Forelimb muscle (tissue), 1 donor: Measurements from ENCODE around the gene DCAF6. TPM values are rescaled to one million over a fixed set of nuclear protein-coding genes. Genes with fewer than 3 reads are reported as not detected.
"Not testable (repeated sequence)": the region's sequence is repeated elsewhere in the genome, so short reads cannot be mapped to it uniquely, and the experiment has no call there.

Experiments used
- DNase-seq: peaks from one replicate; pipeline ENCODE4 v3.0.0-alpha.2; 2013; ENCODE audit warnings: low read depth
- polyA plus RNA-seq: library from polyadenylated mRNA; unstranded; fragments of 120-200 nt; gene quantifications from one replicate; pipeline ENCODE4 v1.2.1, GENCODE V29; 2013; ENCODE audit not compliant: insufficient read length

The DCAF6 gene, protein sequence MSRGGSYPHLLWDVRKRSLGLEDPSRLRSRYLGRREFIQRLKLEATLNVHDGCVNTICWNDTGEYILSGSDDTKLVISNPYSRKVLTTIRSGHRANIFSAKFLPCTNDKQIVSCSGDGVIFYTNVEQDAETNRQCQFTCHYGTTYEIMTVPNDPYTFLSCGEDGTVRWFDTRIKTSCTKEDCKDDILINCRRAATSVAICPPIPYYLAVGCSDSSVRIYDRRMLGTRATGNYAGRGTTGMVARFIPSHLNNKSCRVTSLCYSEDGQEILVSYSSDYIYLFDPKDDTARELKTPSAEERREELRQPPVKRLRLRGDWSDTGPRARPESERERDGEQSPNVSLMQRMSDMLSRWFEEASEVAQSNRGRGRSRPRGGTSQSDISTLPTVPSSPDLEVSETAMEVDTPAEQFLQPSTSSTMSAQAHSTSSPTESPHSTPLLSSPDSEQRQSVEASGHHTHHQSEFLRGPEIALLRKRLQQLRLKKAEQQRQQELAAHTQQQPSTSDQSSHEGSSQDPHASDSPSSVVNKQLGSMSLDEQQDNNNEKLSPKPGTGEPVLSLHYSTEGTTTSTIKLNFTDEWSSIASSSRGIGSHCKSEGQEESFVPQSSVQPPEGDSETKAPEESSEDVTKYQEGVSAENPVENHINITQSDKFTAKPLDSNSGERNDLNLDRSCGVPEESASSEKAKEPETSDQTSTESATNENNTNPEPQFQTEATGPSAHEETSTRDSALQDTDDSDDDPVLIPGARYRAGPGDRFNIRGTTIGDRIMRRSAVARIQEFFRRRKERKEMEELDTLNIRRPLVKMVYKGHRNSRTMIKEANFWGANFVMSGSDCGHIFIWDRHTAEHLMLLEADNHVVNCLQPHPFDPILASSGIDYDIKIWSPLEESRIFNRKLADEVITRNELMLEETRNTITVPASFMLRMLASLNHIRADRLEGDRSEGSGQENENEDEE
- polyA plus RNA-seq = 127 TPM

DNA sequence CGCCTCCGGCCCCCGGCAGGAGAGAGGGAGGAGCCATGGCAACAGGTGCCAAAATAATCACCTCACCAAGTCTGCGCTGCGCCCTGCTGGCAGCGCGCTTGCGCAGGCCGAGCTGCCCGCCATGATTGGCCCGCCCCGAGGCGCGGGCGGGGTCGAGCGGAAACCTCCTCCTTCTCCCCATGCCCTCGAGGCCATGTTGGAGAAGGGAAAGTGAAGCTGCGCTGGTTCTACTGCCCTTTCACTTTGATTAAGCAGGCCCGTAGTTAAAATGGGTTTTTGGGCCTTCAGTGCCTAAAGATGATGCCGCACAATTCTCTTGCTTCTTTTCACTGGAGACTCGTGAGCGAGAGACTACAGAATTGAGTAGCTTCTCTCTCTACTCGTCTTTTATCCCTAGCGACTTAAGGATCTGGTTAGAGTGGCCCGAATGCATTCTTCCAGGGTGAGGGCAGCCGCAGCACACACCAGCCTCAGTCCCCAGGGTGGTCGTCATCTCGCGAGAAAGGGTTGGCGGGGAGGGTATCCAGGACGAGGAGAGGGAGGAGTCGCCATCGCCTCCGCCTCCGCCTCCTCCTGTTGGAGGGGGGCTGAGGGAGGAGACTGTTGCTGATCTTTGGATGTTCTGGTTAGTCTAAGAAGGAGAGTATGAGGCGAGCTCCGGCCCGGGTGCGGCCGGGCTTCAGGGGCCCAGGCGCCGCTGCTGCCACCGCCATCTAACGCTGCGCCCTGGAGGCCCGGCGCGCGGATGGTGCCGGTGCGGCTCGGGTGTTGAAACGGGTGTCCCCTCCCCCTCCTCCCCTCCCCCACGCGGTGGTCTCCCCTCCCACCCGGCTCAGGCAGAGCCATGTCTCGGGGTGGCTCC is at the start of gene DCAF6:
DCAF6 (plus strand) TSS at position 616 of the 862 bp plus-strand sequence; CDS start at position 845, 229 bp downstream.
- peak; percentile 99 for DNase-seq

DNA sequence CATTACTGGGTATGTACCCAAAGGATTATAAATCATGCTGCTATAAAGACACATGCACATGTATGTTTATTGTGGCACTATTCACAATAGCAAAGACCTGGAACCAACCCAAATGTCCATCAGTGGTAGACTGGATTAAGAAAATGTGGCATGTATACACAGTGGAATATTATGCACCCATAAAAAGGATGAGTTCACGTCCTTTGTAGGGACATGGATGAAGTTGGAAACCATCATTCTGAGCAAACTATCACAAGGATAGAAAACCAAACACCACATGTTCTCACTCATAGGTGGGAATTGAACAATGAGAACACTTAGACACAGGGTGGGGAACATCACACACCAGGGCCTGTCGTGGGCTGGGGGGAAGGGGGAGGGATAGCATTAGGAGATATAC is 49.3 kb upstream of the DCAF6 start:
- not testable (repeated sequence) for DNase-seq

DNA sequence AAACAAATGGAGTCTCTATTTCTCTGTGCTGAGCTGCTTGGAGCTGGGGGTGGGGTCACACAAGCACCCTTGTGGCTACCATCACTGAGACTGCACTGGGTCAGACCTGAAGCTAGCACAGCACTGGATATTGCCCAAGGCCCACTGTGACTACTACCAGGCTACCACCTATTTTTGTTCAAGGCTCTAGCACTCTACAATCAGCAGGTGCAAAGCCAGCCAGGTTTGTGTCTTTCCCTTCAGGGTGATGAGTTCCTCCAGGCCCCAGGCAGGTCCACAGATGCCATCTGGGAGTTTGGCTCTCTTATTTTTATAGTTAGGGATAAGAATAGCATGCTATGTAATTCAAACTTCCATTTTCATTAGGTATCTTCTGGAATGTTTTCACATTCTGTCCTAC is 46.1 kb upstream of the DCAF6 start:
- DNase-seq = no peak

DNA sequence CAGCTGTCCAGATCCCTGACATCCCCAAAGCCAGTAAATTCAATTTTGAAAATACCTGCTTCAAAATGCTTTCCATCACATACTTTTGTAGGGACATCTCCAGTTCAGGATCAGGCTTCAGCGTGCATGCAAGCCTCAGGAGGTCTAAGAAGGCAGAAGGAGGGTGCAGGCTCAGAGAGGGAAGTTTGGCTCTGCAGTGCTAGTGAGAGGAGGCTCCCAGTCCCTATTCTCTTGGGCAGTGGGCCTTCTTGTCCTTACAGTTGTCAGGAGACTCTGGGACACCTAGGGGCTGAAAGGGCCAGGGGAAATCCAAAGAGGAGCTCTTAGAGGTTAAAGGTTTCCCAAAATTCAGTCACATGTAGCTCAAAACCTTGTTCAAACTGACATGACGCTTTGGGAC is 42.7 kb upstream of the DCAF6 start:
- no peak for DNase-seq

DNA sequence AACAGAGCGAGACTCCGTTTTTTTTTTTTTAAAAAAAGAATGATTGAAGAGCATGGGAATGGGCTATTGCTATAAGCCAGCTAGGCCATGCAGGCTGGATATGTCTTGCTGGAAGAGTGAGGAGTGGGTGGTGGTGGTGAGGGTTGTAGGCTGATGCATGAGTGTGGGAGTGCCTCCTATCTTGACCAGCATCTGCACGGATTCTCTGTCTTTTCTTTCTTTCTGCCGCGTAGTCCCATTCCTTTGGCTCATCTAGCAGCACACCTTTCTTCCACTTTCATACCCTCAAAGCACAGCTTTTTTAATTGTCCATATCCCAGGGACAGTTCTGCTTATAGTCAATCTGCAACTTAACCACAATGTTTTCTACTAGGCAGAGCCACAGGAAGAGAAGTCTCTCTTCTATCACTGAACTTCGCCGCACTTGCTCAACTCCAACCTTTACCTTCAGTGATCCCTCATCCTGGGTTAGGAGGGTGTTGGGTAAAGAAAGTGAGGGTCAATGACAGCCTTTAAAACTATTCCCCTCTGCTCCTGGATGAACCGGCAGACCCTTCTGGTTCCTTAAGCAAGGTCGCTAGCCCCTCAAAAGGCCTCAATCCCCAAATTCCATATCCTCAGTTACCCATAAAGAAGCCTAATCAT is 37.8 kb upstream of the DCAF6 start:
- DNase-seq = no peak

DNA sequence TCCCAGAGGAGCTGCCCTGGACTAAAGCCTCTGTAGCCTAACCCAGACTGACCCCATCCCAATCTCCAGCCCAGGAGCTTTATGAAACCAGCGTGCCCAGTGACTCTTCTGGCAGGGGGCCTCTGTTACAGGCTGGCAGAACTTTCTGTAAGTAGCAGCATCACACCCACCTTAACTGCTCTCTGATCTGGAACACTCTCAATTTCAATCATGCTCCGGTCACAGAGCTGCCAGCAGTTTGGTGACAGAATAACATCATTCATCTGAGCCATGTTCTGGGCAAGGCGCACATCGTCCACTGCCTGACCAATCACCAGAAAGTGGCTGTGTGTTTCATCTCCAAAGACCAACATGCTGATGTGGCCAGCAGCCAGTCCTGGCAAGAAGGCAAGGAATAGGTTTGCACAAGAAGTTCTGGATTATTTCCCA is 37.2 kb upstream of the DCAF6 start:
- DNase-seq = no peak

DNA sequence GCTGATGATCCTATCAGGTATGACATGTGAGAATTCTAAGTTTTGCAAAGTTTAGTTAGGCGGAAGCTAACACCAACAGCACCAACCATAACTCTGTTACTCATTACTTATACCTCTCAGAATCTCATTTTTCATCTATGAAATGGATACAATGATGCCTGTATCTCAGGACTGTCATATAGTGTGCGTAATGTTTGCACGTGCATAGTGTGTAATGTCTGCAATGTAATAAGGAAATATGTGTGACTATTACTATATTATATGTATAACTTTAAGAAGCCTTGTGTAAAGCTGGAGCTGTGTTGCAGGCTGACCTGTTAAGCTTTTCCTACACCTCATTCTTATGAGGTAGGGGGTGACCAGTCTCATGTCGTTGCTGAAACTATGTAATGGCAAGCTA is 35.6 kb upstream of the DCAF6 start:
- DNase-seq = no peak

DNA sequence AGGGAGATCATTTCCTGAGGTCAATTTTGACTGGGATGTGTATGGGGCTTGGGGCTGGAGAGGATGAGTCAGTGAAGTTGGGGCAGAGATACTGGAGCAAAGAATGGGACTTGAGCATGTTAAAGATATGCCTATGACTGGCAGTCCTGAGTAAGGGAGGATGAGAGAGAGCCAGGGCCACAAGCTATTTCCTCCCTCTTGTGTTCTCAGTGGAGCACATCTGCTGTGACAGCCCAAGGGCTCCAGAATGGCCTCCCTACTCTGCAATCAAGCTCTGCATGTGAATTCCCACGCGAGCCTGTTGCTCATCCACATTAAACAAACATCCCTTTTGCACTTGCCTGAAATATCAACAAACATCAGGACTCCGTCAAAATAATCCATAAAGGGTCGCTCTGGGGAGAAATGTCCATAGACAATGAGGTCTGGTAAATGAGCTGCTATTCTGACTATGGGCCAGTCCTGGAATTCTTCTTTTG is 31.8 kb upstream of the DCAF6 start:
- no peak for DNase-seq

DNA sequence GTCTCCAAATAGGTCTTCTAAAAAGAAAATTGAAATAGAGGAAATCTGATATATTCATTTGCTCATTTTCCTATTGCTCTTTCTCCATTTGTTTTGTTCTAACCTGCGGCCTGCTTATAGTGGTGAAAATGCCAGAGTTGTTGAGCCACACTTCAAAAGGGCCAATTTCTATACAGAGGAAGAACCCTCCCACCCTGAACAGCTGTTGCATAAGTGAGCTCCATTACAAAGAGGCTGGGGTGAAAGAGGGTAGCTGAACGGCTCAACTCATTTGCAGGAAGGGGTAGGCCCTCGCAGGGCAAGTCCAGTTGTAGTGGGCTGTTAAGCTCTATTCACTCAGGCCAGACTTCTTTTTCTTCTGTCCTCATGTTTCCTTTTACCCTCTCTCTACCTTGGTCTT is 31.3 kb upstream of the DCAF6 start:
- DNase-seq = no peak

DNA sequence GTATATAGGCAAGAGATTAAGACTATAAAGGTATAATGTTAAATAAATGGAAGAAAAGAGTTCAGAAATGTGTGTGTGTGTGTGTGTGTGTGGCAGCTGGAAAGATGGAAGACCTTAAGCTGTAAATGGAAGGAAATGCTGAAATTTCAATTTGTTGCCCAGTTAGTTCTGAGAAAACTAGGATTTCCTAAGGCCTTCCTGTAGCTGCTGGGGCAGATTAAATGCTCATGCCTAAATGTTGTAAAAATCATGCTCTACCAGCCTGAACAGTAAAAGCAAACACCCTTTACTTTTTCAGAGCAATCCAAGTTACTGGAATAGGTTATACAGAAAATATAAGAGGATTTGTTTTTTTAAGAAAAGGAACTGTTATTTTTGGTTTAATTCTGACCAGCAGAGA is 30.8 kb upstream of the DCAF6 start:
- DNase-seq = no peak

DNA sequence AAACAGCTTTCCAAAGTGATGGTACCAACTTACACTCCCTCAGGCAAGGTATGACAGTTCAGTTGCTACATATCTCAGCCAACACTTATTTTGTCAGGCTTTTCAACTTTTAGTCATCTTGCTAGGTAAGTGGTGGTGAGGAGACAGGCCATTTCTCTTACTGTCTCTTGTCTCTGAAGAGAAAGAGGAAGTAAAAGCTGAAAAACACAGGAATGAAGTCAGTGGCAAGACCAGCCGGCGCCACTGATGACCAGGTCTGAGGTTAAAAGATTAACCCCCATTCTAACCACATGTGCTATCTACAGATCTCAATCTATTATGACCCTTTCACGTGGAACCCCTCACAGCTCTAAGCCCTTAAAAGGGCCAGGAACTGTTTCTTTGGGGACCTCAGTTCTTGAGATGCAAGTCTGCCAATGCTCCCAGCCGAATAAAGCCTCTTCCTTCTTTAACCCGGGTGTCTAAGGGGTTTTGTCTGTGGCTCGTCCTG is 26.7 kb upstream of the DCAF6 start:
- no peak for DNase-seq

DNA sequence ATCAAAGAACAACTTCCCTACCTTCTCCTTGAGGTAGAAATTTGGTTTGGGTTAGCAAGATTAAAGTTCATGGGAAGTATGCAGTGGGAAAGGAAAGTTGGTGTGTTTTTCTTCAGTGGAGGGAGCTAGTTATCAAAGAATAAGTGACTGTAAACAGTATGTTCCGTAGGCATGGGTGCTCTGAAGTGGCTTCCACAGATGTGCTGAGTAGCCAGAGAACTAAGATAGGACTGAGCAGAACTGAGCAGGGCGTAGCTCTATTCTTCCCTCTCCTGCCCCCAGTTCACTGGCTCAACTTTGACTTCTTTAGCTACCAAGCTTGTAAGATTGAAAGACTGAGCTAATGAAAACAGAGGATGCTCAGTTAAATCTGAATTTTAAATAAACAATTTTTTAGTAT is 26.0 kb upstream of the DCAF6 start:
- DNase-seq = no peak

DNA sequence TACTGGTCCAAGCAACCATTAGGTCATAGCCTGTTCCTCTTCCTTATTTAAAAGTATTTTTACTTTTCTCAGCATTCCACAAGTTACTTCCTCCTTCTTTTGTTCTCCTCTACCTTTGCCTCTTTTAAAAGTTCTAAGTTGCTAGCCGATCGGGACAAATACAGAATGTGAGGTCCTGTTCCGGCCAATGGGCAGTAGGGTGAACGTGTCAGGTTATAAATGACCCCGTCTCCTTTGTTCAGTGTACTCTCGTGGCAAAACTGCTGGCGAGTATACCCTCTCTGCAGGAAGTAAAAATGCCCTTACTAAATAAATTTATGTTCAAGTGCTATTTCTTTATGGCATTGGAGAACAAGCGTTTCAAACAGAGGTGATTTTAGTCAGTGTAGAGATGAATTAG is 25.1 kb upstream of the DCAF6 start:
- DNase-seq = no peak

DNA sequence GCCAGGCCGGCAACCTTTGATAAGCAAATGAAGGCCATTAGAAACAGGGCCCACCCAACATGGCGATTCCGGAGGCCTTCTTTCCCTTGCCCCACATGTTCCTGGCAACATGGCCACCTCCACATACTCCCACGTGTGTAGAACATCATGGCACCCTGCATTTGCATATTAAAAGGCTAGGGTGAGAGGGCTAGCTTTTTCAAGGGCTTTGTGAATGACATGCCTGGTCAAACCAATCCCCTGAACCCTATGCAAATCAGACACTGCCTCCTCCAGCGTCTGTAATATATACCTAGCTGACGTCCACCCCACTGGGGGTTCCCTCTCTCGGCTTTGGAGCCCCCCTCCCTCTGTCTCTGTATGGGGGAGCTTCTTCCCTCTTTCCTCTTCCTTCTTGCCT is 24.2 kb upstream of the DCAF6 start:
- DNase-seq = no peak

DNA sequence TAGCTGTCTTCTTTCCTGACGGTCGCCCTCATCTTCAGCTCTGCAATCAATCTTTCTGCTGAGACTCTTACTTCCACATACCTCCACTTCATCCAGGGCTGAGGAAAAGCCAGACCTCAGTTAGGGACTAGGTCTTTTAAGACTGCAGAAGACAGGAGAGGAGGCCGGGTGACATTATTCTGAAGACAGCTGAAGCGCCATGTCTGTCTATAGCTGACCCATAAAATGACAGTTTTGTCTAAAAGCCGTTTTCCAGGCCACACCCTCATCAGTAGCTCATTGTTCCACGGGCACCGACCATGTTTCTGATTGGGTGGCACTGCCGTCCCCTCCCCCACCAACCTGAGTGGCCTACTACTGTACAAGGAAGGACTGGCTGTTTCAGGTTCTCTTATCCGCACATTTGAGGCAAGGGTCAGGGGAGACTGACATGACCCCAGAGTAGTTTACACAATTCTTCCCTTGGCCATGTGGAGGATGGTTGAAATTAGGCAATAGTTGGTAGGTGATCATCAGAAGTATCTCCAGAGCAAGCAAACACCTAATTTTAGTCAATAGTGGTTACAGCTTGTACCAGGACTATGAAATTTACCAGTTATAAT is 22.5 kb upstream of the DCAF6 start, which contains the start of gene ADCY10:
ADCY10 (minus strand) TSS at position 240 of the 602 bp plus-strand sequence. CDS start 8,994 bp downstream, outside the sequence.
- DNase-seq = no peak

DNA sequence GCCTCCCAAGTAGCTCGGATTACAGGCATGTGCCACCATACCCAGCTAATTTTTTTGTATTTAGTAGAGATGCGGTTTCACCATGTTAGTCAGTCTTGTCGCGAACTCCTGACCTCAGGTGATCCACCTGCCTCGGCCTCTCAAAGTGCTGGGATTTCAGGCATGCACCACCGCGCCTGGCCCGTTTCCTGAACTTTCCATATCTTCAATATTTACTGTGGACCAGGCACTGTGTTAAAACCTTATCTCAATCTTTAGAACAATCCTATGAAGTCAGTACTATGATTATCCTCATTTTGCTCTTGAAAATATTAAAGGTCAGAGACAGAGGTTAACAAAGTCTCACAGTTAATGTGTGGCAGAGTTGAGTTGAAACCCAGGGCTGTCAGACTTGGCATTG is 20.9 kb upstream of the DCAF6 start:
- DNase-seq = no peak

DNA sequence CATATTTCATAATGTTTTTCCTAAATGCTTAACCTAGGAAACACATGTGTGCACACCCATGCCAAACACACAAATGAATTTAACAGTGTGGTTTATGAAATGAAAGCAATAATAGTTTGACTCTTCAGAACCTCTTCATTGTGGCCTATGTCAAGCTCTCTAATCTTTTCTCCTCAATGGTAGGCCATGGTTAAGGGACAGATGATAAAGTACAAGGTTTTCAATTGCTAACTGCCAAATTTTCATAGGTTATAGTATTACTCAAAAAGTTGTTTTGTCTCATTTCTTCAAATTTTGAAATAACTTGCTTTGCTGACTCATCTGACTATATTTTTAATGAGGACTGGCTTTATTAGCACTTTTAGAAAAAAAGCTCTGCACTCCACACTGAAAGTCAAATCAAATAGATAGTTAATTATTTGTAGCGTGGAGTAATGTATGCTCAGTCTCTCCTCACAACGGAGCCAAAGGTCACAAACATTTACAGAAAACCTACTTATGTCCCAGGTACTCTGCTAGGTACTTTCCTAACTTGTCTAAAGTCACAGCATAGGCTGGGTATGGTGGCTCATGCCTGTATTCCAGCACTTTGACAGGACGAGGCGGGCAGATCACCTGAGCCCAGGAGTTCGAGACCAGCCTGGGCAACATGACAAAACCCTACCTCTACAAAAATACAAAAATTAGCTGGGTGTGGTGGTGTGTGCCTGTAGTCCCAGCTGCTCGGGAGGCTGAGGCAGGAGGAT is 19.5 kb upstream of the DCAF6 start:
- DNase-seq = no peak

DNA sequence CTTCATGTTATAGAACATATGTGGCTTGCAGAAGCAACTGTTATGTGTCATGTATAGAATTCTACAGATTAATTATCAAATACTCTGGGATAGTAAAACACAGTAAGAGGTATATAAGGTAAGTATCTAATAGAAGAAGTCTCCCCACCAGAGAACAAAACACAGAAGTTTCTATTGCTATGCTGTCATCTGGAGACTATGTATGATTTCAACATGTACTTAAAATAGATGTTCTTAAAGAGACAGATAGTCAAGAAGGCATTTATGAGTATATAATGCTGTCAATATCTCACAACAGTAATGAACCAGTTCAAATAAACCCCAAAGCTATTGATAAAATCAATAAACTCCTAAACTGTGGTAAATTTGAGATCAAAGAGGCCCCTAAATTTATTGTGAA is 14.5 kb upstream of the DCAF6 start:
- DNase-seq = no peak

DNA sequence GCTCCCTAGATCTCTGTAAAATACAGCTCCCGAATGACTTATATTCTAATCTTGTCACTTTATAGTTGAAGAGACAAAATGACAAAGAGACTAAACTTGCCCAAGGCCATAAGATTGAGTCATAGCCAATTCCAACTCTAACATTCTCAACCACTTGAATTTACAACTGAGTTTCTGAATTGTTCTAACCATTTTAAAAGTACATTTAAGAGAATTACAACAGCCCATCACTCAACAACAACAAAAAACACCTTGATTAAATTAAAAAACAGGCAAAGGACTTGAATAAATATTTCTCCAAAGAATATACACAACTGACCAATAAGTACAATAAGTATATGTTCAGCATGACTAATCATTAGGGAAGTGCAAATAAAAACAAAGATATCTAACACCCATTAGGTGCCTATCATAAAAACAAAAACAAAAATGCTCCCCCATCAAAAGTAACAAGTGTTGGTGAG is 13.8 kb upstream of the DCAF6 start:
- DNase-seq = no peak
